ENCODE data around the gene ADAP1. TPM values are rescaled to one million over a fixed set of nuclear protein-coding genes. Genes with fewer than 3 reads are reported as not detected.

ADAP1 gene
- total and polyA plus RNA-seq, 2 donors from 2014 or later: 36.4 to 48.2 TPM

GRCh38 chr7:952548-953441 is 1.7 kb downstream of the ADAP1 start:
- Histone ChIP-seq H3K9ac (ENCODE audit: low read length in 3 of 3) (peak overlapping the region in 2 of 3 donors; percentile 37 to 40), H3K27ac (ENCODE audit: low read depth in 2 of 2, low read length in 2 of 2) (peak overlapping the region; percentile 54 to 71), H3K27me3 (ENCODE audit: control insufficient read depth, insufficient read depth, low read length) (no peaks in the 10 kb centered on the region), H3K36me3 (ENCODE audit: control insufficient read depth in 2 of 3, insufficient read depth in 3 of 3, low read length in 3 of 3) (no peaks in the 10 kb centered on the region), H3K9me3 (ENCODE audit: control insufficient read depth in 2 of 3, insufficient read depth in 1 of 3, low read length in 3 of 3) (no peaks in the 10 kb centered on the region), H3K4me1 (ENCODE audit: control insufficient read depth in 2 of 3, insufficient read depth in 2 of 3, low read depth in 1 of 3, low read length in 3 of 3) (peaks cover 0 to 20% (median 0%) of the 10 kb centered on the region in 3 donors), H3K4me3 (ENCODE audit: low read length in 3 of 3) (peak overlapping the region in 1 of 3 donors; percentile 52)
- TF ChIP-seq, protein P1, sequence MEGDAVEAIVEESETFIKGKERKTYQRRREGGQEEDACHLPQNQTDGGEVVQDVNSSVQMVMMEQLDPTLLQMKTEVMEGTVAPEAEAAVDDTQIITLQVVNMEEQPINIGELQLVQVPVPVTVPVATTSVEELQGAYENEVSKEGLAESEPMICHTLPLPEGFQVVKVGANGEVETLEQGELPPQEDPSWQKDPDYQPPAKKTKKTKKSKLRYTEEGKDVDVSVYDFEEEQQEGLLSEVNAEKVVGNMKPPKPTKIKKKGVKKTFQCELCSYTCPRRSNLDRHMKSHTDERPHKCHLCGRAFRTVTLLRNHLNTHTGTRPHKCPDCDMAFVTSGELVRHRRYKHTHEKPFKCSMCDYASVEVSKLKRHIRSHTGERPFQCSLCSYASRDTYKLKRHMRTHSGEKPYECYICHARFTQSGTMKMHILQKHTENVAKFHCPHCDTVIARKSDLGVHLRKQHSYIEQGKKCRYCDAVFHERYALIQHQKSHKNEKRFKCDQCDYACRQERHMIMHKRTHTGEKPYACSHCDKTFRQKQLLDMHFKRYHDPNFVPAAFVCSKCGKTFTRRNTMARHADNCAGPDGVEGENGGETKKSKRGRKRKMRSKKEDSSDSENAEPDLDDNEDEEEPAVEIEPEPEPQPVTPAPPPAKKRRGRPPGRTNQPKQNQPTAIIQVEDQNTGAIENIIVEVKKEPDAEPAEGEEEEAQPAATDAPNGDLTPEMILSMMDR (IDR thresholded peaks at IDR 0.05; ENCODE audit: borderline replicate concordance, extremely low read depth, insufficient read depth): no peak
- intact Hi-C loops (cut with DNase I): no loop called here
- peak in 1 of 5 donors; percentile 64 for DNase-seq
- FAIRE-seq: no peak

- Histone ChIP-seq H3K4me1 (ENCODE audit: control insufficient read depth in 2 of 3, insufficient read depth in 2 of 3, low read depth in 1 of 3, low read length in 3 of 3) (peaks cover 0 to 15% (median 0%) of the 10 kb centered on the region in 3 donors), H3K36me3 (ENCODE audit: control insufficient read depth in 2 of 3, insufficient read depth in 3 of 3, low read length in 3 of 3) (no peaks in the 10 kb centered on the region), H3K9ac (ENCODE audit: low read length in 3 of 3) (no peak overlapping the region), H3K27ac (ENCODE audit: low read depth in 2 of 2, low read length in 2 of 2) (peak overlapping the region in 1 of 2 donors; percentile 11), H3K9me3 (ENCODE audit: control insufficient read depth in 2 of 3, insufficient read depth in 1 of 3, low read length in 3 of 3) (no peaks in the 10 kb centered on the region), H3K4me3 (ENCODE audit: low read length in 3 of 3) (no peak overlapping the region), H3K27me3 (ENCODE audit: control insufficient read depth, insufficient read depth, low read length) (no peaks in the 10 kb centered on the region)
- intact Hi-C loops (cut with DNase I): no loop called here
- DNase-seq (peak in 2 of 5 donors; percentile 47 to 64), FAIRE-seq (no peak)
- TF ChIP-seq, protein P1 (IDR thresholded peaks at IDR 0.05; ENCODE audit: borderline replicate concordance, extremely low read depth, insufficient read depth): no peak
Observed at GRCh38 chr7:951881-952547, 2.5 kb downstream of the ADAP1 start.

- Histone ChIP-seq H3K27me3 (ENCODE audit: control insufficient read depth, insufficient read depth, low read length) (no peaks in the 10 kb centered on the region), H3K4me3 (ENCODE audit: low read length in 3 of 3) (no peak overlapping the region), H3K9ac (ENCODE audit: low read length in 3 of 3) (no peak overlapping the region), H3K9me3 (ENCODE audit: control insufficient read depth in 2 of 3, insufficient read depth in 1 of 3, low read length in 3 of 3) (no peaks in the 10 kb centered on the region), H3K36me3 (ENCODE audit: control insufficient read depth in 2 of 3, insufficient read depth in 3 of 3, low read length in 3 of 3) (no peaks in the 10 kb centered on the region), H3K4me1 (ENCODE audit: control insufficient read depth in 2 of 3, insufficient read depth in 2 of 3, low read depth in 1 of 3, low read length in 3 of 3) (peaks cover 0 to 17% (median 0%) of the 10 kb centered on the region in 3 donors), H3K27ac (ENCODE audit: low read depth in 2 of 2, low read length in 2 of 2) (peak overlapping the region; percentile 57 to 63)
- TF ChIP-seq, protein P1 (IDR thresholded peaks at IDR 0.05; ENCODE audit: borderline replicate concordance, extremely low read depth, insufficient read depth): no peak
- FAIRE-seq: no peak
- intact Hi-C loops (cut with DNase I): no loop called here
- DNase-seq: peak in 2 of 5 donors; percentile 32 to 92
Observed at GRCh38 chr7:949021-949934, 5.2 kb downstream of the ADAP1 start.
